NCI-H510A treated with DMSO at 0.1 percent for 48 hours (cell line): ENCODE measurements around the gene OPHN1.

Experiments used
- DNase-seq: peaks from one replicate; lab custom pipeline; 2025; lab: John Stamatoyannopoulos, UW

OPHN1 gene

DNA sequence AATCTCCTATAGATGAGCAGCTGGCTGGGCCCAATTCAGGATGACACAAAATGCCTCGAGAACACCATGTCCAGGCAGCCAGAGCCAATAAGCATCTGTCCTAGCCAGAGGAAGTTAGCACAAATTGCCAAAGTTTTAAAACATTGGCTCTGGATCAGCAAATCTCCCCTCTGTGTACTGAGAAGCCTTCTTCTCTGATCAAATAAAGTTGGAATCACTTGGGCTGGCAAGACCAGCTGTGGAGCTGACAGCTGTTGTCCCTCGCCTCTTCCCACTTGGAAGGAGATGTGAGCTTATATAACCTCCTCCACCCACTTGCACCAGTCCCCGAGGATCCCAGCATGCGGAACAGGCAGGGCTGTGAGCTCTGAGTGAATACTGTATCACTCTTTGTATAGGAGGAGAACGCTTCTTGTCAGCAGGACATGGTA lies 183.9 kb downstream of the OPHN1 start:
- DNase-seq = no peak

DNA sequence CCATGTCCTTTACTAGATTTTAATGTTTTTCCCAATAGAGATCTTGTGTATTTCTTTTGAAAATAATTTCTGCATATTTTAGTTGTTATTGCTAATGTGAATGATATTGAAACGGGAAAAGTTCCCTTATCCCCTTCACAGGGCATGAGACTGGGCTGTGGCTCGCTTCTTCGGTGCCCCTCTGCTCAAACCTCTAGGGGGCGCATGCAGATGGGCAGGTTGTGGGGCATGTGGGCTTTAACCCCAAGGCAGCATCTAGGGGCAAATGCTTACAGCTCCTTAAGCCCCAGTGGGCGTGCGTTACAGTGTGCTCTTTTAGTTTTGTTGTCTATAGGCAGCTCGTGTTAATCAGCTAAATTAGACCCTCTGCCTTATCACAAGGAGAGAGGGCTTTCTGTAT lies 194.7 kb downstream of the OPHN1 start:
- DNase-seq = no peak

DNA sequence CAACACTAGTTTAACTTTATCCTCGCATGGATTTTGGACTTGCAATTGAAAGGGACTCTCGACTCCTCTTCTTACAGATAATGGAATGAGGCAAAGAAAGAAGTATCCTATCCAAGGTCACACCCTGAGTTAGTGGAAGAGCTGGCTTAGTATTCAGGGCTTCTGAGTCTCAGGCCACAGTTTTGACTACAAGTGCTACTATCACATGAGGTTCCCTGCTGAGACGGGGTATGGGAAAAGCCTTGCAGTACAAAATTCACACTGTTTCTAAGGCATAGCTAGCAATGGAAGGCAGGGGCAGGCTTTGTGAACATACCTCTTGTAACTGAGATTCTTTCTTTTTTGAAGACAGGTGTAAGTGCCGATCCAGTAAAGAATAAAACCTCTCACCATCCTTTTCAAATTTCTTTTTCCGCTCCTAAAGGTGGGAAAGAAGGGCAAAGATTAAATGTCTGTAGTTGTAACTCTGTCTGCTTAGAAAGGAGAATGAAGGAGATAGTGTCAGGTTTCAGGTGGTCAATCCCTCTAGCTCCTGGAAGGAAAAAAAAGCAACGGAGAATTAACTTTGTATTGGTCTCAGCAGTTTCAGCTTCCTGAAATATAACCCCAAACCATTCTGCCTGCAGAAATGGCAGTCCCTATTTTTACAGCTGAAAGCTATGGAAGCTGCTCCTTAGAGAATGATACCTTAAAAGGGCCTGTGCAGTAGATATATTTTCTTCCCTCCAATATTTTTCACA lies 199.0 kb downstream of the OPHN1 start:
- DNase-seq = no peak

DNA sequence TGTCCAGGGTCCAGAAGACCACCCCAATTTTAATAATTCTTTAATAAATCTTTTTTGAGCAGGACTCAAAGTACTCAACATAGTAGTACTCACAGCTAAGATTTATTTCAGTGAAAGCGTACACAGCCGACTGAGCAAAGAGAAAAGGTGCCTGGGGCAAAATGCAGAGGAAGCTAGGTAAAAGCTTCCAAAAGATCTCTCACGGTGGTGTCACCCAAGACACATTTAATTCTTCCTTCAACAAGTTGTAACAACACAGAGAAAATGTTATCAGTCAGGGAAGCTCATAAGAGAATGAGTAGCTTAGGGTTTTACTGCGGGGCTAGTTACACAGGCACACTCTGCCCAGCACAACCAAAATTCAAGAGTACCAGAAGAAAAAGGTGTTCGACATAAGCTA lies 201.1 kb downstream of the OPHN1 start:
- no peak for DNase-seq

DNA sequence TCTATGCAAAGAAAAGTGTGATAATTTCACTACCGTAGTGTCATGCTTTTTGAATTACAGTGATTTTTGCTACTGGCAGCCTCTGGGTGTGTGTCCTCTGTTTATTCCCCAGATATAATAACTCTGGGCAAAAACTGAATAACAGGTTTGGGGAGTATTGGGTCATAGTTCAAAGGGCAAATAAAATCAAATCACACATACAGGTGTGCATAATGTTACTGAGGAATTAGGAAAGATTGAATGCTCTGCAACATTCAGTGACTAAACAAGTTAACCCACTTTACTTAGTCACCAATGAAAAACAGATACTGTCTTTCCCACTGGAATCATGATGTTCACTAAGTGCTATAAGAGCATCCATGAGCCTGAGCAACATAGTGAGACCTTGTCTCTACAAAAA lies 224.3 kb downstream of the OPHN1 start:
- no peak for DNase-seq

DNA sequence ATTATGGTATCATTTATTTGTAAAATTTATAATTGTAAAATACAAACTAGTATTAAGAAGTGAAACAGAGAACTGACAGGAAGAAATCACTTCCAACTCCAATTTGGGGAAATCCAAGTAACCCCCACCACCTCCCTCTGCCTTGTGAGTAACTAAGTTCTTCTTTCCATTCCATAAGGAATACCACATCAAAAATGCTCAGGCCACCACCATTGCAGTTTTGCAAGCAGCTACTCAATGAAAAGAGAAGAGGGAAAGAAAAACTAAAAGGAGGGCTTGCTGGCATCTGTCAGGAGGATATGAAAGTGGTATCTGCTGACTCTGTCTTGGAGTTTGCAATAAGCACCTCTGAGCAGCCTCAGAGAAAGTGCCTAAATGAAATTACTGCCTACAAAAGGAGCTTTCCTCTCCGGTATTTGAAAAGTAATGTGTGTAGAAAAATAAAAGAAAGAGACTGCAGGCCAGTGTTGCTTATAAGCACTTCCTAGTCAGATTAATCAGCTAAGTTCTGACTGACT lies 228.7 kb downstream of the OPHN1 start:
- no peak for DNase-seq

DNA sequence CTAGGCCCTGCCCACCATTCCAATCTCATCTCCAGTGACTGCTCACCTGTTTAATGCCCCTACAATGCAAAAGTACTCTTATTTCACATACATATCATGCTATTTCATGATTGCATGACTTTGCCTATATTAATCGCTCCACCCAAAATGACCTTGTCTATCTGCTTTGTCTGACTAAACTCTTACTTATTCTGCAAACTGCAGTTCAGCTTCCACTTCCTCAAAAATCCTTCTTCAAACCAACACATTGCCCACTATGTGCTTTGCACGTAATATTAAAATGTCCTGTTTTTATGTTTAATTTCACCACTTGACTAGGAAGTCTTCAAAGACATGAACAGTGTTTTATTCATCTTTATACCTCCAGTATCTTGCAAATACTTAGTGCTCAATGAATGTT lies 229.6 kb downstream of the OPHN1 start:
- no peak for DNase-seq

DNA sequence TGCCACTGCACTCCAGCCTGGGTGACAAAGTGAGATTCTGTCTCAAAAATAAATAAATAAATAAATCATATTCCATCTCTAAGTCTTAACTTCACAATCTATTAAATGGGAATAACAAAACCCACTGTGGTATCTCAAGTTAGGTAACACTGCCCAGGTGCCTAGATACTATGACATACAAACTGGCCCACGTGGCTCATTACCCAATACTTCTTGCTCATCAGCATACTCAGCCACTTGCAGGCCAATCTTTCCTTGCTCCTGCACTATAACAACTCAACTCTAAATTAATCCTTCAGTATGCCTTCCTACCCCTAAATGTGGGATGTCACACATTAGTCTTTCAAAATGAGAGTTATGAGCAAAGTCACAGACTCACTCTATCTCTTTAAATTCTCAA lies 230.1 kb downstream of the OPHN1 start:
- no peak for DNase-seq

DNA sequence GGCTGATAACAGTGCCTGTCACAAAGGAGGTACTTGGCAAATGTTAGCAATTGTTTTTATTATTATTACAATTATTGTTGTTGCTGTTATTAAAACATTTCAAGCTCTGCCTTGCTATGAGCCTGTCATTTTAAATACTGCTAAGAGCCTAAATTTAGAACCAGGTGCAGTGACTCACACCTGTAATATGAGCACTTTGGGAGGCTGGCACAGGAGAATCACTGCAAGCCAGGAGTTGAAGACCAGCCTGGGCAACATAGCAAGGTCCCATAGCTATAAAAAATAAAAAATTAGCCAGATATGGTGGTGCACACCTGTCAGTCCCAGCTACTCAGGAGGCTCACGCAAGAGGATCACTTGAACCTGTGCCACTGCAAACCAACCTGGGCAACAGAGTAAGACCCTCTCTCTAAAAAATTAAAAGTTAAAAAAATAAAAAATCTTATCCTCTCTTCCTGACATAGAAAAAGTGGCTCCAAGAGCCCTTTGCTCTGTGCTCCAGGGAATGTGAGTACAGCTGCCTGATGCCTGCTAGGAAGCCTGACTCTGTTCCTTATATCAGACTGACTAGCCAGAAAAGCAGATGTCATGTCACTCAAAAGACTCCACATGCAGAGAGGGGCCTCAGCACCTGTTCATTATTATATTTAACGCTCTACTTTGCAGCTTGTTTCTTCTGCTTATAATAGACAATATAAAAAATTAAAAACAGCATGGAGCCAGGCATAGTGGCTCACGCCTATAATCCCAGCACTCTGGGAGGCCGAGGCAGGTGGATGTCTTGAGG lies 234.0 kb downstream of the OPHN1 start:
- DNase-seq = no peak

DNA sequence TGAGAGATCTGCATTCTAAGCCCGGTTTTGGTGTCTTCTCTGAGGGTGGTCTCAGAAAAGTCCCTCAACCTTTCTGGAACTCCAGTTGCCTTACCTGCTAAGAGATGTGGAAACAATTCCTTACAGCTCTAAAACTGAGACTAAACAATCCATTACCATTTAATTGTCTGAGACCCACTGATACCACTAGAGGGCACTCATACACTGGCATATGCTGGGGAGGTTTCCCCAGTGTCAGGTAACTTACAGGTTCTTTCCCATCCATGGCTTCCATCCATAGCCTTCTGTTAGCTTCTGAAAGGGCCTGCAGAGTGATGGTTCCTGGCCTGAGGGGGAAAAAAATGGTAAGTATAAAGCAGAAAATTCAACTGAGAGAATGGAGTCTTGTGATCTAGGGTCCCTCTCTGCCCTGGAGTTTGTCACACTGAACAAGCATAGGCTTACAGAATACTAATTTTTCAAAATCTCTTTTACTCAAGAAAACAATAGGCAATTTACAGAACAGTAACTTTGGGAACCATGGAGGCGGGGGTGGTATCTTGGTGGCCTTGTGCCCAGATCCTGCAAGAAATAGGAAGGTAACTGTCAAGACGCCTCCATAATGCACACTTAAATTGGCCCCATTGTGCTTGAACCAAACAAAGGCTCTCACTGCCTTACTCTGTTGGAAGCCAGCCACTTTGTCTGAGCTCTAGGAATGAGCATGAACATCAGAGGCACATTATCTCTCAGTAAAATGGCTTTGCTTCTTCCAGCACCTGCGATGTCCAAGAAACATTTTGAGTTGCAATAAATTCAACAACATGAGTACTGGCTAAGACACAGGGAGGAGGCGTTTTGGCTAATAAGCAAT lies 236.1 kb downstream of the OPHN1 start:
- peak; percentile 74 for DNase-seq

DNA sequence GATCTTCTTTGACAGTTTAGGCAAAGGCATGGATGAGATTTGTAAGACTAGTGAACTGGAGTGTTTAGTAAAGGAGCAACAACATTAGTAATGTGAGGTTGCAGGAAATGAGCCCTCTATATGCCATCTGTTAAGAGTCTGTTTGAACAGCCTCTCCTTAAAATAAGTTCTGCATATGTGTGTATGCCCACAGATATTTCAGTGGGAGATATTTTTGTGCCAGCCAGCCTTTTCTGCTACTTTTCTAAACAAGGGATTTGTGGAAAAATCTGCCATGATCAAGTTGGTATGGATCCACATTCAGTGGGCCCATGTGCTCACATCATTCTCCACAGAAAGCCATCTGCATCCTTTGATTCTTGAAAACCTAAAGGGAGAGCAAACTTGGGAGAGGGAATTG lies 237.7 kb downstream of the OPHN1 start:
- DNase-seq = no peak

DNA sequence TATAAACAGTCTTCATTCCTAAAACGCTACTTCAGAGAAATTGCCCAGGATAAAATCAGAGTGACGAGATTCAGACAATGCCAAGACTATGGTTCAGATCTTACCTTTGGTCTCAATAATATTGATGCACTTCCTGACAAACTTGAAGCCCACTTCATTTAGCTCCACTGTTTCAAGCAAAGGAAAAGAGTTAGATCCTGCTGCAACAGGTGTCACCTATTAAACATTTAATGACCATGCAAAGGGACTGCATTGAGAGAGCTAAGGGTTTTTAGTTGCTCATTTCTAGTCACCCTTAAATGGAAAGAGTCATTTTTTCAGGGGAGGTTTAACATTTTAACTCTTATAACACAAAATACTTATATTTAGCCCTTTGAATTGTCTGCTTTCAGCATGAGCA lies 239.5 kb downstream of the OPHN1 start:
- no peak for DNase-seq

DNA sequence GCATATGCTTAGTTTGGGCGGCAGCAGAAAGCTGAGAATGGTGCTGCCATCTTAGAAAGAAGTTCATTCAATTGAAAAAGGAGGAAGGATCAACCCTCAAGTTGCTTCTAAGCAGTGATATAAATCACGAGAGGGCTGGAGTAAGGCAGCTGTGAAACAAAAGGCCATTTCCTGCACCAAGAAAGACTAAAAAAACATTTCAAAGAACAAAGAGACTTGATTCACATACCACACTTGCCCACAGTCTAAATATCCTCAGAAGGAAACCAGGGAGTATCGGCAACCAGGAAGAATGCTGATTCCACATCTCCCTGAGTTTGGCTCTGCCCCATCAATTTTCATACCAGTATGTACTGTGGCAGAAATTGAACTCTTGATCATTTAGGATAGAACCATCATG lies 240.1 kb downstream of the OPHN1 start:
- no peak for DNase-seq

DNA sequence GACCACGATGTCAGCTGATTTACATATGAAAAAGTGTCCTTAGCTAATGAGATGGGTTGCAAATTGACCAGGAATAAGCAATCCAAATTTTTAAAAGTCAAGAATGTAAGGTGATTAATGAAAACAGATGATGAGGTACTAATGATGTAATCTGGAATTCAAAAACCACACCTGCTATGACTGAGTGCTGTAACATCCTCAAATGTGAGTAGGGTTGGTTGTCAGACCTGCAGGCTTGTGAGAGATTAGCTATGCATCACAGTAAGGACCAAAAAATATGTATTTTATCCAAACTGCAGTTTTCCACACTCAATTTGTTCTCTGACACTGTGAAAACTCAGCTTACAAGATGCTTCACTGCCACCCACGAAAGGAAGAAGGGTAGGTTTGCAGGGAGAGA lies 242.5 kb downstream of the OPHN1 start:
- DNase-seq = no peak

DNA sequence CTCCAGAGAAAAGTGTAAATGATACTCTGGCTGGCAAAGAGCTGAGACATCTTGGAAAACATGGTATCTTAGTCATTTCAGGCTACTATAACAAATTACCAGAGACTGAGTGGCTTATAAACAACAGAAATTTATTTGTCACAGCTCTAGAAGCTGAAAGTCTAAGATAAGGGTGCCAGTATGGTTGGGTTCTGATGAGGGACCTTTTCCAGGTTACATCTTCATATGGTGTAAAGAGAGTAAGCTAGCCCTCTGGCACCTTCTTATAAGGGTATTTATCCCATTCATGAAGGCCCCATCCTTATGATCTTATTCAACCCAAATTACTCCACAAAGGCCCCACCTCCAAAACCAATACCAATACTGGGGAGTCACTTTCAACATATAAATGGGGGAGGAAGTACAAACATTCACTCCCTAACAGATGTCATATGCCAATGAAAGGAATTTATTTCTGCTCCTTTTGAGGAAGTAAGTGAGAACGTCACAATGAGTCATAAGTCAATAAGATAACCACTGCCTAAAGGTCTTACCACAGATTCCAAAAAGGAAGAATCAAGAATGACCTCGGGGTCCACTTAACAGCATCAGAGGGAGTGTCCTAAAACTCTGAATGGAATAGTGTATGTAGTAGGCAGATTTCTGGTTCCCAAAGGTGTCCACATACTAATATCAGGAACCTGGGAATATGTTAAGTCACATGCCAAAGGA lies 246.6 kb downstream of the OPHN1 start:
- DNase-seq = no peak

DNA sequence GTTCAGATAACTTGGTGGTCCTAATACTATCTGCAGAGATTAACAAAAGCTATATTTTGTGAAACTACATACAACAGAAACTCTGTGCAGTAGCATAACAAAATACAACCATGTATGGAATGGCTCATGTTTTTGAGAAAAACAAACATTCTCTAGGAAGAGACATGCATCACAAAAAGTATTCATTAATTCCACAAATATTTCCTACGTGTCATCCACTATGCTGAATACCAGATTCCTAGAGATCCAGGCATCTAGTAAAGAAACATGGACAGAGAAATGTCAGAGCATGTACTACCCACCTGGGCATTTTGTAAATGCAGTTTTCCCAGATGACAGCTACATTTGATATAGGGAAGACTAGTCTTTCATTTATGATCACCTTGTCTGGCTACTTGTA lies 248.1 kb downstream of the OPHN1 start:
- DNase-seq = no peak

DNA sequence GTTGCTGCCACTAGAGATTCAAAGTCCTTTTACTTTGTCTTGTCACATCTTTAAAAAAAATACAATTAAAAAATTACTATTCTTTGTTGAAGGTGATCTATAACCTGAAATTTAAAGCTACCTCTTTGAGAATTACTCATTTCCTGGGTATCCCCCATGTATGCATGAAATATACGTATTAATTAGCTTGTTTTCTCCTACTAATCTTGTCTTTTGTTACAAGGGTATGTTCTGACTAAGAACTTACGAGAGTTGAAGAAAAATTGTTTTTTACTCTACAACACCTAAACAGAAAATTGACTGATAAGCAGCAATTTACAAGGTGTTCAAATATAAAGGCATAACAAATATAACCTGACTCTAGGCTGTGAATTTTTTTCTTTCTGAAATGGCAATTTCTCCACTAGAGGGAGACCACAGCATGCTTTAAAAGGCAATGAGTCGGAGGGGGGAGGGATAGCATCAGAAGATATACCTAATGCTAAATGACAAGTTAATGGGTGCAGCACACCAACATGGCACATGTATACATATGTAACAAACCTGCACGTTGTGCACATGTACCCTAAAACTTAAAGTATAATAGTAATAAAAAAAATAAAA lies 249.6 kb downstream of the OPHN1 start:
- peak; percentile 14 for DNase-seq

DNA sequence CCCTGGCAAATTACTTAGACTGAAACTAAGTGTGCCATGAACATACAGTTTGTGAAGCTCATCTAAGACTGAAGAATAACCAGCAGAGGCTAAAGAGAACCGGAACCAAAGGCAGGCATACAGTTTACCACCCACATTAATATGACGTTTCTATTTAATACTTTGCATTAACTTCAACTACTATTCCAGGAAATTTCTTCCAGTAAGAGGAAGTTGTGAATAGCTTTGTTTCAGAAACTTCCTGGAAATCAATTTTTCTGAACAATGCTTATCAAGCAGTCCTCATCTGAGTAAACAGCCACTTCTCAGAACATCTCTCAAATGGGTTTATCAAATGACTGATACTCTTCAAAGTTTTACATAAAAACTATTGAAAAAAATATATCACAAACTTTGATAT lies 252.7 kb downstream of the OPHN1 start:
- DNase-seq = no peak

DNA sequence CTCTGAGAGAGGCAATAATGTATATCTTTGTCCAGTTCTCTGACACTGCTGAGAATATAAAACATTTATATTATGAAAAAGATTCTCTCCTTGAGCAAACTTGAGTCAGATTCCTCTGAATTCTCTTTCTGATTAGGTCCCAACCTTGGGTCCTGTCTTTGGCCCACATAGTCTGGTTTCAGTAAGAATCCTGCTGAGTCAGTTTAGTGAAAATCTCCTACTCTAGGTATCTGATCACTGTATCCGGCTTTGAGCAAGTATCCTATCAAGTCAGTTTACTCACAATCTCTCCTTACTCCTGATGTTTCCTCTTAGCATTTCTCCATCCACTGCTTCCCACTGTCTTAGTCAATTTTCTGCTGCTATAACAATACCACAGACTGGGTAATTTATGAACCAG lies 253.9 kb downstream of the OPHN1 start:
- DNase-seq = no peak

DNA sequence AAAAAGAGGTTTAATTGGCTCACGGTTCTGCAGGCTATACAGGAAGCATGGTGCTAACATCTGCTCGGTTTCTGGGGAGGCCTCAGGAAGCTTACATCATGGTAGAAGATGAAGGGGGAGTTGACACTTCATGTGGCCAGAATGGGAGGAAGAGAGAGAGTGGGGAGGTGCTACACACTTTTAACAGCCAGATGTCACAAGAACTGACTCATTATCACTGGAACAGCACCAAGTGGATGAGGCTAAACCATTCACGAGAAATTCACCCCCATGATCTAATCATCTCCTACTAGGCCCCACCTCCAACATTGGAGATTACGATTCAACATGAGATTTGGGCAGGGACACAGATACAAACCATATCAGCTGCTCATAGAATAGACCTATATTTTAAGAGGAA lies 255.8 kb downstream of the OPHN1 start:
- no peak for DNase-seq

DNA sequence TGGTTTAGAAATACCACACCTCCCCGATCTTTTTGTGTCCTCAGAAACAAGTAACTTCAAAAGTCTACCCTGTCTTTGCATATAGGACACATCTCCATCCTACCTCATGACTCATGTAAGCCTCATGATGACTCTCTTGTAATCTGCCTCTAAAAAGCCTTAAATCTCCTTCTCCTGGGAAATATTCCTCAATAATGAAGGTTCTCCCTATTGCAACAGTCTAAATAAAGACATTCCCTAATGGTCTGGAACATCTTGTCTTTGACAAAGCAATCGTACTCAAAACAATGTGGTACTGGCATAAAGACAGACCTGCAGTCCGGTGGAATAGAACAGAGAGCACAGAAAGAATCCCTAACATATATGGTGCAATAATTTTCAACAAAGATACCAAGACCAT lies 257.7 kb downstream of the OPHN1 start:
- DNase-seq = no peak
